Tibial nerve (tissue), 3 donors: ENCODE results near the gene CTBP1.

Experiments used
- CTCF ChIP-seq, 5 experiments: fragments of 200-600 bp in 3 of 5; fragments of 450-650 bp in 2 of 5; sonication (generic) in 3 of 5; IDR thresholded peaks; one replicate each; pipeline ENCODE4 v1.5.1; 2016 to 2019; ENCODE audit warnings: antibody characterized with exemption in 5 of 5, mild to moderate bottlenecking in 3 of 5, moderate library complexity in 2 of 5
- POLR2A ChIP-seq, 2 donors: fragments of 450-650 bp; IDR thresholded peaks; one replicate each; pipeline ENCODE4 v1.6.1; 2017; ENCODE audit warnings: antibody characterized with exemption in 2 of 2, mild to moderate bottlenecking in 2 of 2, moderate library complexity in 2 of 2

GRCh38 chr4:1226598-1226997 is 22.3 kb downstream of the CTBP1 start:
- TF ChIP-seq CTCF (IDR thresholded peaks at IDR 0.05) (no peak), POLR2A (IDR thresholded peaks at IDR 0.05) (no peak)
